ENCODE data around the gene ADD1. TPM values are rescaled to one million over a fixed set of nuclear protein-coding genes. Genes with fewer than 3 reads are reported as not detected.

ADD1 gene
- total and polyA plus RNA-seq, 11 donors: 179 to 275 (median 215) TPM

DNA sequence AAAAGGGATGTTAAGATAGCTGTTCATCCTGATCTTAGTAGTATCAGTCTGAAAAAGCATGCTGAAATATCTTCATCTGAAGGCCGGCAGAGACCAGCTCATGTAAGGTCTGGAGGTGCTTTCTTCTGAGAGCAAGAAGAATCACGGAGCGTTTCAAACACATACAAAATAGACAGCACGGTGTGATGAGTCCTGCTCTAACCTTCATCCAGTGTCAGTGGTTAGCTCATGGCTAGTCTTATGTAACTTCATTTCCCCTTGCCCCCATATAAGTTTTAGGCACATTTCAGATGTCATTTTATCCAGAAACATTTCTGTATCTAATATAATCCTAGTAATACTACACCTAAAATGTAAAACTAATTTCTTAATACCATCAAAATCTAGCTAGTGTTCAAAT lies 27.8 kb downstream of the ADD1 start:
- peaks cover 0 to 9% (median 7%) of the 10 kb centered on the region in 9 donors for H3K36me3 ChIP-seq
- 62 to 74% (median 69%) methylated on average over 4 of the region's 4 CpGs for WGBS, 4 donors
- no peak overlapping the region for H3K4me3 ChIP-seq
- no peaks in the 10 kb centered on the region for H3K27me3 ChIP-seq
- no peaks in the 10 kb centered on the region for H3K9me3 ChIP-seq
- ATAC-seq: no peak
- H3K27ac ChIP-seq: peak overlapping the region in 3 of 12 donors; percentile 18 to 33 (median 28)
- no peak for DNase-seq
- TF ChIP-seq CTCF (IDR thresholded peaks at IDR 0.05) (no peak), POLR2A (IDR thresholded peaks at IDR 0.05) (no peak)
- intact Hi-C loops (cut with DNase I): no loop called here
- peaks cover 29 to 94% (median 86%) of the 10 kb centered on the region in 12 donors for H3K4me1 ChIP-seq

DNA sequence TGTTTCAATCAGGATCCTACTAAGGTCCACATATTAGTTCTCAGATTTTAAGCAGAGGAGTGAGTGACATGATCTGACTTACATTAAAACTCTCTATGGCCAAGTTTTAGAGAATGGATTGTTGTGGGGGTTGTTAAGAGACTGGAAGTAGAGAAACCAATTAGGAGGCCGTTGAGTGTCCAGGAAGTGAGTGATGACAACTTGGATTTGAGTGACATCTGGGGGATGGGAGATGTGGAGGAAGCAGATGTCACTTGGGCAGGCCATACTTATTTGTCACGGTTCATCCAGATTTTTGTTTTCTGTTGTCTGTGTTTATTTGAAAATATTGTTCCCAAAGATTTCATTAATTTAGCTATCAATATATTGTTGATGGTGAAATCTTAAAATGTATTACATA lies 28.3 kb downstream of the ADD1 start:
- no peak for ATAC-seq

DNA sequence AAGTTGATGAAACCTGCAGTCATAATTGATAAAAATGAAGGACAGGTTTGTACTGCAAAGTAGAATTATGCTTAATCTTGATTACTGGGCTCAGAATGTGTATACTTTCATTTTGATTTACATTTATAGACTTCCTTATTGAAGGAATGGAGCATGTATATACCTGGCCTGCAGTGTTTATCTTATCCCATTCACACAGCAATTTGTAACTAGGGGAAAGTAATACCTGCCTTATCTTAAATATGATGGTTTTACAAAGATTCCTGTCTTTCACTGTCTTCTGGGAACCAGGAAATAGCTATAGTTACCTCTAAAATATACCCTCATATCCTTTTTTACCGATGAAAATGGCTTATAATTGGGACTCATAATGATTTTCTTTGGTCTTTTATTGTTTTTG lies 29.7 kb downstream of the ADD1 start:
- 58 to 74% (median 67%) methylated on average over 1 of the region's 1 CpG for WGBS, 4 donors
- ATAC-seq (no peak), DNase-seq (no peak)
- Histone ChIP-seq H3K4me1 (peaks cover 14 to 84% (median 69%) of the 10 kb centered on the region in 12 donors), H3K4me3 (no peak overlapping the region), H3K36me3 (peaks cover 0 to 25% (median 20%) of the 10 kb centered on the region in 9 donors), H3K27me3 (no peaks in the 10 kb centered on the region), H3K9me3 (no peaks in the 10 kb centered on the region), H3K27ac (peak overlapping the region in 2 of 12 donors; percentile 11 to 41)
- intact Hi-C loops (cut with DNase I): no loop called here
- TF ChIP-seq CTCF (IDR thresholded peaks at IDR 0.05) (no peak), POLR2A (IDR thresholded peaks at IDR 0.05) (no peak)

More for the DNA sequence above, 28.3 kb downstream of the ADD1 start:
- no peak for TF ChIP-seq POLR2A (IDR thresholded peaks at IDR 0.05)
- TF ChIP-seq CTCF (IDR thresholded peaks at IDR 0.05): no peak
- 4 to 16% (median 6%) methylated on average over 2 of the region's 2 CpGs for WGBS, 4 donors
- DNase-seq: no peak
- peaks cover 24 to 90% (median 81%) of the 10 kb centered on the region in 12 donors for H3K4me1 ChIP-seq
- peak overlapping the region in 3 of 12 donors; percentile 18 to 33 (median 28) for H3K27ac ChIP-seq
- no peak overlapping the region for H3K4me3 ChIP-seq
- intact Hi-C loops (cut with DNase I): no loop called here
- no peaks in the 10 kb centered on the region for H3K9me3 ChIP-seq
- peaks cover 0 to 14% (median 11%) of the 10 kb centered on the region in 9 donors for H3K36me3 ChIP-seq
- no peaks in the 10 kb centered on the region for H3K27me3 ChIP-seq

GRCh38 chr4:2874861-2875260 lies 31.2 kb downstream of the ADD1 start:
- peaks cover 9 to 75% (median 56%) of the 10 kb centered on the region in 12 donors for H3K4me1 ChIP-seq
- ATAC-seq (no peak), DNase-seq (no peak)
- H3K9me3 ChIP-seq: no peaks in the 10 kb centered on the region
- 90 to 96% (median 94%) methylated on average over 7 of the region's 7 CpGs for WGBS, 4 donors
- H3K4me3 ChIP-seq: no peak overlapping the region
- H3K36me3 ChIP-seq: peaks cover 0 to 40% (median 29%) of the 10 kb centered on the region in 9 donors
- no peak overlapping the region for H3K27ac ChIP-seq
- TF ChIP-seq POLR2A (IDR thresholded peaks at IDR 0.05) (no peak), CTCF (IDR thresholded peaks at IDR 0.05) (no peak)
- intact Hi-C loops (cut with DNase I): no loop called here
- no peaks in the 10 kb centered on the region for H3K27me3 ChIP-seq

Data from heart left ventricle (tissue), 16 donors.